Inferior parietal cortex (tissue), 1 donor: ENCODE results near the gene SIGLEC10.
A peak's percentile ranks its signal among the peaks of the same experiment; 100 is the strongest.
"Not testable (repeated sequence)": the region's sequence is repeated elsewhere in the genome, so short reads cannot be mapped to it uniquely, and the experiment has no call there.

ENCODE experiments used
- DNase-seq: peaks from one replicate; pipeline ENCODE4 v3.0.0-alpha.2; 2016; ENCODE audit errors: extremely low spot score

SIGLEC10 gene

GRCh38 chr19:51417107-51417809, at the start of gene SIGLEC10:
Gene SIGLEC10, minus strand, starts transcription at chr19:51417642. Its CDS starts 61 bp downstream, at chr19:51417581.
- no peak for DNase-seq

- no peak for DNase-seq
Observed at GRCh38 chr19:51466723-51467122, 49.3 kb upstream of the SIGLEC10 start.

- DNase-seq, result not testable (repeated sequence)
Observed at GRCh38 chr19:51463976-51464581, 46.6 kb upstream of the SIGLEC10 start.

- no peak for DNase-seq
Observed at GRCh38 chr19:51462681-51463080, 45.2 kb upstream of the SIGLEC10 start.

DNA sequence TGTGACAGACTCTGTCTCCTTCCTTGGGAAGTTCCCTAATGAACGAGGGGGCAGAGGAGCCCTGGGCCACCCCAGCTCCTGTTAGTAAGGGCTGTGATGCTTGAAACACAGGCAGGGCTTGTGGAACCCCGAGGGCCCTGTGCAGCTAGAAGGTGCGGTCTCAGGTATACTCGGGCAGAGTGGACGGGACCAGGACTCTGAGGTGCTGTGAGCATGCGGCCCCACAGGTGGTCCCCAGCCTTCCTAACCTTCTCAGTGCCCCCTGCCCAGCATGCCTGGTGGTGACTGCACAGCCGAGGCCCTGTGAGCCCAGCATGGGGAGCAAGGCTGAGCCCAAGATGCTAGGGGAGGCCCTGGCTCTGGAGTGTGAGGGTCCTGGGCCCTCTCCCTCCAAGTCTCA, 44.8 kb upstream of the SIGLEC10 start:
- DNase-seq, result no peak

GRCh38 chr19:51461723-51462161, 44.3 kb upstream of the SIGLEC10 start:
- DNase-seq, result no peak

- peak; percentile 17 for DNase-seq
Observed at GRCh38 chr19:51460164-51460992, 42.9 kb upstream of the SIGLEC10 start.

DNA sequence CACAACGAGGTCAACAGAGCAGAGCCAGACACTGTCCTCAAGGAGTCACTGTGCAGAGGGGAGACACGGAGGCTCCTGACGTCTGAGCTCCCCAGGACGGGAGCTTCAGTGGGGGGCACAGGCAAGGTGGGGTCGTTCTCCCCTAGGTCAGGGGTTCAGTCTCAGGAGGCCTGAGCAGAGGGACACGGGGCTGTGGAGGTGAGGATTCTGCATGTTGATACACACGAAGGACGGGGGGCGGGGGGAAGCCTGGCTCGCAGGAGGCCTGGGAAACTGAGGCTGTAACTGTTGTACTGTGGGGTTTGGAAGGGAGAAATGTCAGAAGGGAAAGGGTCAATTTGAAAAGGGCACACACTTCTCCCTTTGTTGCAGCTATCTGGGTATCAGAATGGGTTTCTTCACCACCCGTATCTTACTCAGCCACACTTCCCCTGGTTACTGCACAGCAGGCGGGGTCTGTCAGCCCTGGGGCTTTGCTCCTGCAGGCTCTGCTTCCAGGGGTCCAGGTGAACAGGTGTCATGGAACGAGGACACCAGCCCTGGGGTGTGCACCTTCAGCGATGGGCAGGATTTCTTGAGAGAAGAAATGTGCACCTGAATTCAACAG, 41.6 kb upstream of the SIGLEC10 start:
- DNase-seq, result no peak

DNA sequence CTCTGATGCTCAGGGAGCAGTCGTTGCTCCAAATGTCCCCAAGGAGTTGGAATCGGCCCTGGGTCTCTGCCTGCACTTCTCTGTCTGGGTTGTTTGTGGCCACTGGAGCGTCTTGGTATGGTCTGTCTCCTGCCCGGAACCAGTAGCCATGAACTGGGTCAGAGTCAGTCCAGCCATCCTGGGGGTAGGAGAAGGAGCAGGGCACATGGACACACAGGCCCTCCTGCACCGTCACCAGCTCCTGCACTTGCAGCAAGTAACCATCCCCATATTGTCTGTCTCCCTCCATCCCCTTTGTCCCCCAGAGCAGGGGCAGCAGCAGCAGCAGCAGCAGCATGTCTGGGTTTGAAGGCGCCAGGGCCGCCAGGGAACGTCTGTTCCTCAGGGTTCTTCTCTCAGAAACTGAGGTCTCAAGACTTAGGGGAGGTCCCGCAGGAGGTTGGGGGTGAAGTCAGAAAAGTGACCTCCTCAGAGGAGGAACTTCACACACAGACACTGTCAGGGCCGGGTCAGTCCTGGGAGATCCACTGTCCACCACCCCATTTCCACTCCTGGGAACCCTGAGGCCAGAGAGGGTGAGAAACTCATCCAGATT, 40.7 kb upstream of the SIGLEC10 start, which contains the start of gene SIGLEC8:
Gene SIGLEC8, minus strand, starts transcription at position 404 of the 595 bp plus-strand sequence. Its CDS starts 67 bp downstream, at position 337.
- no peak for DNase-seq

GRCh38 chr19:51457351-51458013, 40.0 kb upstream of the SIGLEC10 start:
- DNase-seq, result no peak

DNA sequence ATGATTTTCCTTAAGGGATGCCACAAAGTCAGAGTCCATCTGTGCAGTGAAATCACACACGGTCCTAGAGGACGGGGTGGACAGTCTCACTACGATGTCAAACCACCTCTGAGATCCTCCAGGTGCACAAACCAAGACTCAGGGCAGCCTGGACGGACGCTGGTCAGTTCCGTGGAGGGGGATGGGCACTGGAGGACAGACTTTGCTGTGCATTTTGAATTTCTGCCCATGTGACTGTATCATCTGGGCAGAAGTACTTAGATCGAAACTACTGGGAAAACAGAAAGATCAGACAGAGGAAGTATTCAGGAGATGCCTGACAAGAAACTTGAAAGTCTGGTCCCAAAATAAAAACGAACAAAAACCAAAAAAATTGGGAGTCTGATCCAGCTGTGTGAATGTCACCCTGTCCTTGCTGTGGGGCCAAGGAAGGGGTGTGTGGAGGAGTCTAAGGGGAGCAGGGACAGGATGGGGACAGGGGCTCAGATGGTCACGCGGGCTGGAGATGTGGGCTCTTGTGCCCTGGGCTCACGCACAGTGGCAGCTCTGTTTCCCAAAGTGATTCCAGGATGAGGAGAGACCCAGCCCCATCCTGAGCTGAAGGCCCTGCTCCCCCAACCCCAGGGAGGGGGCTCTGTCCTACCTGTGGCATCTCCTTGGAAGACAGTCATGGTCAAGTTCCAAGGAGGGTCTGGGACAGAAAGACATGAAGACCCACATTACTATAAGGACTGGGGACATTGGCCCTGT, 39.3 kb upstream of the SIGLEC10 start:
- peak; percentile 10 for DNase-seq

- no peak for DNase-seq
Observed at GRCh38 chr19:51450730-51451307, 33.4 kb upstream of the SIGLEC10 start.

GRCh38 chr19:51448411-51449016, 31.1 kb upstream of the SIGLEC10 start:
- DNase-seq, result no peak

GRCh38 chr19:51448011-51448410, 30.6 kb upstream of the SIGLEC10 start:
- no peak for DNase-seq

DNA sequence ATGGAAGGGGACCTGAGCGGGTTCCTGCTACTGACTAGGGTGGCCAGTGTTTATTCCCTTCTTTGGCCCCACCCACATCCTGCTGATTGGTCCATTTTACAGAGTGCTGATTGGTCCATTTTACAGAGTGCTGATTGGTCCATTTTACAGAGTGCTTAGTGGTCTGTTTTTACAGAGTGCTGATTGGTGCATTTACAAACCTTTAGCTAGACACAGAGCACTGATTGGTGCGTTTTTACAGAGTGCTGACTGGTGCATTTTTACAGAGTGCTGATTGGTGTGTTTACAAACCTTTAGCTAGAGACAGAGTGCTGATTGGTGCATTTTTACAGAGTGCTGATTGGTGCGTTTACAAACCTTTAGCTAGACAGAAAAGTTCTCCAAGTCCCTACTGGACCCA, 30.1 kb upstream of the SIGLEC10 start:
- not testable (repeated sequence) for DNase-seq

DNA sequence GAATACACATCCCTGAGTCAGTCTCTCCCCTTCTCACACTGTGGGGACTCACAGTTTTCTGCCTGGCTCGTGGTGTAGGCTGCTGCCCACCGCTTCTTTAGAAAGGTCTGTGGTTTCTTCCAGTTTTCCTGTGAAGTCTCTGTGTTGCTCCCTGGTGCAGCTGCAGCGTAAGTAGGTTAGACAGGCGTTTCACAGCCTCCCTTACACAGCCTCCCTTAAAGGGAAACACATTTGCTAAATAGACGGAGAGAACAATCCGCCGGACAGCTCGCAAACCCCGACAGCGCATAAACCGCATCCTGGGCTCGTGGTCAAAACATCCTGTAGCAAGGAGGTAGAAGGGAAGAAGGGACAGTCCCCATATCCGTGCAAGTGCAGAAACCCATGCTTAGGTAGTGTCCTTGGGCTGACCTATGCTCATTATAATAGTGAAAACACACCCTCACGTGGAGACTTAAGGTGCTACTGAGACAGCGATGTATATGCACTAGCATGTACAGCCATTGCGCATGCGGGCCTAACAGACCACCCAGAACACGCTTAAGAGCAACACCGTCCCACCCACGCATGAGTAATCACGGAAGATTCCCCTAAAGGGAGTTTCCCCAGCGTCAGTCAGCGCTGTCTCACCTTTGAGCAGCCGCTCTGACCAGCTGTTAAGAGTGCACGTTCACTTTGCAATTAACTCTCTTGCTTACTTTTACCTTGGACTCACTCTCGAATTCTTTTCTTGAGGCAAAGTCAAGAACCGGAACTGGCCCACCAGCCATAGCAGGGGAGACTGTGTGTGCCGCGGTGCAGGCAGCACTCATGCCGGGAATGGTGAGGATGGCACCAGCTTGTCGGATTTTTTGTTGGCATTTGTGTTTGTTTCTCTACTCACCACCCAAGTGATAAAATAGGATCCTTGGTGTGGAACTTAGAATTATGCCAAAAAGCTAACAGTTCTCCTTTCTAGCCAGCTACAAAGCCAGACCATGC, 24.3 kb upstream of the SIGLEC10 start:
- DNase-seq, result no peak

DNA sequence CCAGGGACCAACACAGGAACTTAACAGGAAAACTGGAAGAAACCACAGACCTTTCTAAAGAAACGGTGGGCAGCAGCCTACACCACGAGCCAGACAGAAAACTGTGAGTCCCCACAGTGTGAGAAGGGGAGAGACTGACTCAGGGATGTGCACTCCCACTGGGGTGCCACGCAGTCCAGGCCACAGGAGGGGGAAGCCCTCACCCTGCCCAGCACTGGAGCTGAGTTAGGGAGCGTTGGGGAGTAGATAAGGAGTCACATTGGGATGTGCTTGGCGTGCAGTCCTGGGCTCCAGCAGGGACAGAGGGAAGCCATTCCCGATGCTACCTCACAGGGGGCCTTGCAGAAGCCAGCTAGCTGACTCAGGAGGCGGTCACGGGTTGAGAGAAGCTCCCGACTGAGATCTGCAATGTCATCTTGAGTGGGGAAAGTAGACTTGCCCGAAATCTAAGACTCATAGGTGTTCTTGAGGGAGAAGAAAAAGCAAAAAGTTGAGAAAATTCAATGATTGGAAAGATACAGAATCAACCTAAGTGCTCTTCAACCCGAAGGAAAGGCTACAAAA, 23.5 kb upstream of the SIGLEC10 start:
- DNase-seq, result no peak

DNA sequence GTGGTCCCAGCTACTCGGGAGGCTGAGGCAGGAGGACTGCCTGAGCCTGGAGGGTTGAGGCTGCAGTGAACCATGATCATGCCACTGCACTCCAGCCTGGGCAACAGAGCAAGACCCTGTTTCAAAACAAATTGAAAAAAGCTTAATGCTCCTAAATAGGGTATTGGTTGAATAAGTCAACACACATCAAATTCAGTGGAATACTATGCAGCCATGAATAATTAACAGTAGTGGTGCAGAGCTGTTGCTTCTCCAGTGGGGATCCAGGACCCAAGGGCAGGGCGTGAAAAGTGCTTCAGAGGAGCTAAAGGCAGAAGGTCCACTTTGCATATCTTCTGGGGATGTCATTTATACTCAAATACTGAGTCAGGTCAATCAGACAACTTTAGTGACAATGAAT, 22.6 kb upstream of the SIGLEC10 start:
- no peak for DNase-seq
